ENCODE data around the gene TTC32.

The TTC32 gene

GRCh38 chr2:19848029-19848750 is 53.6 kb downstream of the TTC32 start:
- DNase-seq: no peak

GRCh38 chr2:19847486-19847885 is 54.3 kb downstream of the TTC32 start:
- no peak for DNase-seq

All from NCI-H2081 treated with DMSO at 0.1 percent for 48 hours (cell line).